Measurements from ENCODE around the gene ANKRD40.

ANKRD40 gene

GRCh38 chr17:50682441-50682840 lies 25.3 kb downstream of the ANKRD40 start:
- TF ChIP-seq ZC3H10 (CRISPR knock-in tag; IDR thresholded peaks at IDR 0.05) = no peak
- TF ChIP-seq TSHZ2 (CRISPR knock-in tag; IDR thresholded peaks at IDR 0.05) = no peak
- TF ChIP-seq ZFP3 (CRISPR knock-in tag; IDR thresholded peaks at IDR 0.05) = no peak
- TF ChIP-seq RARB (CRISPR knock-in tag; IDR thresholded peaks at IDR 0.05) = no peak
- no peak for TF ChIP-seq CREB5 (CRISPR knock-in tag; IDR thresholded peaks at IDR 0.05; ENCODE audit: low read depth)
- TF ChIP-seq POU6F1 (CRISPR knock-in tag; IDR thresholded peaks at IDR 0.05; ENCODE audit: borderline replicate concordance, low read depth) = no peak
- TF ChIP-seq TCF4 (CRISPR knock-in tag; IDR thresholded peaks at IDR 0.05; ENCODE audit: borderline replicate concordance) = no peak
- no peak for TF ChIP-seq ZNF8 (CRISPR knock-in tag; IDR thresholded peaks at IDR 0.05)
- TF ChIP-seq TOX (CRISPR knock-in tag; IDR thresholded peaks at IDR 0.05; ENCODE audit: borderline replicate concordance) = no peak
- TF ChIP-seq PPARA (CRISPR knock-in tag; IDR thresholded peaks at IDR 0.05; ENCODE audit: borderline replicate concordance) = no peak
- TF ChIP-seq PATZ1 (CRISPR knock-in tag; IDR thresholded peaks at IDR 0.05; ENCODE audit: borderline replicate concordance) = no peak
- TF ChIP-seq ARNTL (CRISPR knock-in tag; IDR thresholded peaks at IDR 0.05; ENCODE audit: borderline replicate concordance, low read depth) = no peak
- TF ChIP-seq ZFP30 (CRISPR knock-in tag; IDR thresholded peaks at IDR 0.05) = no peak
- TF ChIP-seq BACH2 (CRISPR knock-in tag; IDR thresholded peaks at IDR 0.05; ENCODE audit: borderline replicate concordance) = no peak
- no peak for TF ChIP-seq ZNF565 (CRISPR knock-in tag; conservative IDR thresholded peaks at IDR 0.05; ENCODE audit: low read depth)
- no peak for TF ChIP-seq GLIS3 (CRISPR knock-in tag; IDR thresholded peaks at IDR 0.05)
- no peak for TF ChIP-seq ZNF70 (CRISPR knock-in tag; IDR thresholded peaks at IDR 0.05)
- no peak for ATAC-seq

GRCh38 chr17:50681263-50682200 lies 26.2 kb downstream of the ANKRD40 start:
- peak; percentile 84 for ATAC-seq
- TF ChIP-seq OSR1 (CRISPR knock-in tag; IDR thresholded peaks at IDR 0.05) (no peak), PATZ1 (CRISPR knock-in tag; IDR thresholded peaks at IDR 0.05; ENCODE audit: borderline replicate concordance) (no peak), TSHZ2 (CRISPR knock-in tag; IDR thresholded peaks at IDR 0.05) (no peak), ZNF565 (CRISPR knock-in tag; conservative IDR thresholded peaks at IDR 0.05; ENCODE audit: low read depth) (no peak), ZFP30 (CRISPR knock-in tag; IDR thresholded peaks at IDR 0.05) (no peak), CREB5 (CRISPR knock-in tag; IDR thresholded peaks at IDR 0.05; ENCODE audit: low read depth) (no peak), ZNF8 (CRISPR knock-in tag; IDR thresholded peaks at IDR 0.05) (no peak), BACH2 (CRISPR knock-in tag; IDR thresholded peaks at IDR 0.05; ENCODE audit: borderline replicate concordance) (no peak), RARB (CRISPR knock-in tag; IDR thresholded peaks at IDR 0.05) (no peak), CSRNP3 (CRISPR knock-in tag; IDR thresholded peaks at IDR 0.05) (no peak), CSDC2 (CRISPR knock-in tag; IDR thresholded peaks at IDR 0.05) (no peak)

Measured in SK-N-SH treated with all-trans-retinoic acid at 6 μM for 48 hours (cell line).